GM21786 (cell line): ENCODE results near the gene RETREG1.
"Not testable (repeated sequence)": the region's sequence is repeated elsewhere in the genome, so short reads cannot be mapped to it uniquely, and the experiment has no call there.

Experiments
- ATAC-seq: cut with Tn5 transposase; IDR thresholded peaks from one replicate; pipeline ENCODE4 v1.9.1; 2021; ENCODE audit not compliant: unreplicated experiment

The RETREG1 gene

DNA sequence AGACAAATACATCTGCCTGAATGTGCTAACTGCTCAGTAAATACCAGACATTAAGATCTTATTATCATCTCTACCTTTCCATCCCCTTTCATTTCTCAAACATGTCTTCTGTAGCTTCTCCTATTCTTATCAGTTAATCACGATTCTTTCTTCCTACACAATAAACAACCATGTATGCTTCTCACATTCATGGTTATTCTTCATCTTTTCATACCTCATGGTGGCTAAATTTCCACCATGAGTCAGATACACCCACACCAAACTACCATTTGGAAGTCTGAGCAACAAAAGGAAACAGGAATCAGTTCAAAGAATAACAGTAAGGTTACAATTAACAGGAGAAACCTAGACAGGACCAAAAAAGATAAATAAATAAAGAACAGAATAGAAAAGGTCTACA, 158.9 kb downstream of the RETREG1 start:
- no peak for ATAC-seq

DNA sequence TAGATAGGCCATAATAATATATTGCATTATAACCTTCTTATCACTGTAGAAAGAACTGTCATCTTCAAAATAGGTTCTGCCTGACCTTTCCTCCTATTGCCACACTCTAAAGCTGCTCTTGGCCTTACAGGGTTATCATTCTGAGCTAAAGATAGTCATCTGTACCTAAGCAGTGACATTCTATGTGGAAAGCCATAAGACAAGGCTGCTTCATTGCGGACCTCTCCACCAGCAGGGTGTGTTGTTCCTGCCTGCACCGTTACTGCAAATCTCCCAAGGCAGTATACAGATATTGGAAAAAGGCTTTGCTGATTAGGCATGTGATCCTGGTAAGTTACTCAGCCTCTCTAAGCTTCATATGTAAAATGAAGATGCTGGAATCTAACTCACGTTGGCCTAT, 159.3 kb downstream of the RETREG1 start:
- no peak for ATAC-seq

DNA sequence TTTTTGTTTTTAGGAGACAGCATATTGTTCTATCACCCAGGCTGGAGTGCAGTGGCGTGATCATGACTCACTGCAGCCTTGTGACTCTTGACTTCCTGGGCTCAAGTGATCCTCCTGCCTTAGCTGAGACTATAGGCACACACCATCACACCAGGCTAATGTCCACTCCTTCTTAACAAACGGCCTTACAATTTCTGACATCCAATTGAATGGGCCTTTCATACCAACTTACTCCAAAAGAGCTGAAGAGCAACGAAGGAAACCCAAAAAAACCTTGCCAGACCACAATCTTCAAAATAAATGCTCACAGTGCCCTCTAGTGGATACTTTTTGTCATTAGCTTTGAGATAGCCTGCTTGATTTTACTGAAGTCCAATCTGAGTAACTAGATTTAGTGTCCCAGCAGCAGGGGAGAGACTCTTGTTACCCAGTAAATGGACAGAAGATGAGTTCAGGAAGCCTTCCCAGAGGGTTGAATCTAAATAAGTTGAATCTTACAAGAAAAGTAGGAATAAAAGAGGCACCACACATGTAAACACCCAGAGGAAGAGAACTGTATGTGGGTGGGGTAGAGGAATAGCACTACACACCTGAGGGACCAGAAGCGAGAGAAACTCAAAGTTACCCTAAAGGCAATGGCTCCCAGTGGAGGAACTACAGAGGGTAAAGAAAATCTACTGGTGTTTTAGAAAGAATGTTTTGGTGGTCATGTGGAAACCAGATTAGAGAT, 160.5 kb downstream of the RETREG1 start:
- peak; percentile 65 for ATAC-seq

DNA sequence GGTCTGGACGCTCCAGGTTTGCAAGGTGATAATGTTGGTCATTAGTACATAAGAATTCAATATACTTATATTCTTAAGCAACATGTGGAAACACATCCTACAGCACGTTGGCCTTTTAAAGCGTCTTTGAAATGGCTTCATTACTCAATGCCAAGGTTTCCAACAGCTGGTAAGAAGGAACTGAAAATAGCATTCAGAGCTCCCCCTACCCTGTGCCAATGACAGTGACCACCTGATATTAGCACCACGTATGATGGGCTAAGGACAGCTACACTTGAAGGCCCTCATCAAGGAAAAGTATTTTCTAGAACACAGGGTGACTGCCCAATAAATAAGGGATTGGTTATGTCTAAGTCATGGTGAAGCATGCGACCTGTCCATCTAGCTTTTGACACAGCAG, 161.1 kb downstream of the RETREG1 start:
- ATAC-seq = no peak

DNA sequence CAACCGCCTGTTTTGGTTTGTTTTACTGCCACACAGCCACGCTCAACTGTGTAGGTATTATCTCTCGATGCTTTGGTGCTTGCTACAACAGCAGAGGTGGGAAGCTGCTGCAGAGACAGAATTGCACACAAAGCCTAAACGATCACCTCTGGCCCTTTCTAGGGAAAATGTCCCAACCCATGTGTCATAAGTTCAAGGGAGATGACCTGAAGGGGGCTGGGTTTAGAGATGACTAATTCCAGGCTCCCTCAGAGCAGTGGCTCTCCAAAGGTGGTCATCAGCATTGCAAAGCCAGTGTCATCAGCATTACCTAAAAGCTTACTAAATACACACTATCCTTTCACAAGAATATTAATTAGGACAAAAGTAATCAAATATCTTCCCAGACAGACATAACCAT, 162.1 kb downstream of the RETREG1 start:
- no peak for ATAC-seq

DNA sequence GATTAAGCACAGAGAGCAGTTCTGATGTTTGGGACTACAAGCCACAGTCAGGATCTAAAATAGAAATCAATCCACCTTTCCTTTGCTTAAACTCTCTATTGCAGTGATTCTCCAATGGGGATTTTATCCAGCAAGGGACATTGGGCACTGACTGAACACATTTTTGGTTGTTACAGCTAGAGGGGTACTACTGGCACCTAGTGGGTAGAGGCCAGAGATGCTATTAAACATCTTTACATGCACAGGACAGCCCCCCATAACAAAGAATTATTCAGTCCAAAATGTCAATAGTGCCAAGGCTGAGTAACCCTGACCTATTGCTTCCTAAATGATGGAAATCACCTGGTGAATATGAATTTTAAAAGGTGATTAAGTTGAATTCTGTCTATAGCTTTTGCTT, 163.2 kb downstream of the RETREG1 start:
- no peak for ATAC-seq

DNA sequence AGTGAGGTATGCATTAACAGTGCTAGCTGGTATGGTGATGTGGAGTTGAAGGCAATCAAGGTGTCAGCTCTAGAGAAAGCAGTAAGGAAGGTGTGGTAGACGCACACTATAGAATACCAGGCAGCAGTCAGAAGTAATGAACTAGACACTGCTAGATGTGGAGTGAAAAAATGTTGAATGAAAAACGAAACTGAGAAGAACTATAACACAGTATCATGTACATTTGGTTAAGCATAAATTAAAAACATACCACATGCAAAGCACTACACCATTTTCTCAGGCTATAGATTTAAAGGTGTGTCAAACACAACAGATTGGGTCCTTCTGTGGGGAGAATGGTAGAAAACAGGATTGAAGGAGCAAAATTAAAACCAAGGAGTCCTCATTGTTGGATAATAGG, 166.6 kb downstream of the RETREG1 start:
- ATAC-seq = no peak

DNA sequence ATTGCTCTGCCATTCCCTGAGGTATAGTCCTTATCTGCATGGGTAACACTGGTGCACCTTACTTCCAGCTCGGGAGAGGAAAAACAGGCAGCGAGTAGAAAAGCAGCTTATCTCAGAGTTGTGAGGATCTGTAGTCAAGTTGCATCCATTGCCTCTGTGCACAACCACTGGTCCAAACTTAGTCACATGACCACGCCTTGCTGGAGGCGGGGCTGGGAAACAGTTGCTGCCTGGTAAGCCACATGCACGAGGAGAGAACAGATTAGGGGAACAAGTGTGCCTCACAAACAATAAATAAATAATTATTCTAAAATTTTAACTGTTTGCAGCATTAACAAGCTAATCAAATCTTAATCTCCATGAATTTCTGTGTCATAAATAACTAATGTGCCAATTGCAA, 169.8 kb downstream of the RETREG1 start:
- ATAC-seq = no peak

DNA sequence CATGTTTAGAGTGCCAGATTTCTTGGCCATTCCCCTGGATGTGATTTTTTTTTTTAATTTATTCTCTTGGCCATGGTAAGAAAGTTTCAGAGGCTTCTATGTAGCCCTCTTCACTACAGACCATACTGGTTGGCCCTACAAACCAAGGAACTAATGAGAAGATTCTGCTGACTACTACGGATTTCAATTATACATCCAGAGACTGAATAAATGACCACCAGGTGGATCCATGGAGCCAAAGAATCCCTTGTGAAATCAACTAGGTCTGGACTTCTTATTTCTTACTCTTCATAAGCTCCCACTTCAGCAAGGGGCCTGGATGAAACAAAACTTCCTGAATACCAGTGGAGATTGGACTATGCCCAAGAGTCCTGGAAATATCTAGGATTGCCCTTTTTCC, 178.8 kb downstream of the RETREG1 start:
- no peak for ATAC-seq

DNA sequence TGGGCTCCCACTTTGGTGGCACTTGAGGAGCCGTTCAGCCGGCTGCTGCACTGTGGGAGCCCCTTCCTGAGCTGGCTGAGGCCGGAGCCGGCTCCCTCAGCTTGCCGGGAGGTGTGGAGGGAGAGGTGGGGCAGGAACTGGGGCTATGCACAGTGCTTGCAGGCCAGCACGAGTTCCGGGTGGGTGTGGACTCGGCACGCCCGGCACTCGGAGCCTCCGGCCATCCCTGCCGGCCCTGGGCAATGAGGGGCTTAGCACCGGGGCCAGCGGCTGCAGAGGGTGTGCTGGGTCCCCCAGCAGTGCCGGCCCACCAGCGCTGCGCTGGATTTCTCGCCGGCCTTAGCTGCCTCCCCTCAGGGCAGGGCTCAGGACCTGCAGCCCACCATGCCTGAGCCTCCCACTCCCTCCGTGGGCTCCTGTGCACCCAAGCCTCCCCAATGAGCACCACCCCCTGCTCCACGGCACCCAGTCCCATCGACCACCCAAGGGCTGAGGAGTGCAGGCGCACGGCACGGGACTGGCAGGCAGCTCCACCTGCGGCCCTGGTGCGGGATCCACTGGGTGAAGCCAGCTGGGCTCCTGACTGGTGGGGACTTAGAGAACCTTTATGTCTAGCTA, 180.6 kb downstream of the RETREG1 start:
- ATAC-seq = not testable (repeated sequence)

DNA sequence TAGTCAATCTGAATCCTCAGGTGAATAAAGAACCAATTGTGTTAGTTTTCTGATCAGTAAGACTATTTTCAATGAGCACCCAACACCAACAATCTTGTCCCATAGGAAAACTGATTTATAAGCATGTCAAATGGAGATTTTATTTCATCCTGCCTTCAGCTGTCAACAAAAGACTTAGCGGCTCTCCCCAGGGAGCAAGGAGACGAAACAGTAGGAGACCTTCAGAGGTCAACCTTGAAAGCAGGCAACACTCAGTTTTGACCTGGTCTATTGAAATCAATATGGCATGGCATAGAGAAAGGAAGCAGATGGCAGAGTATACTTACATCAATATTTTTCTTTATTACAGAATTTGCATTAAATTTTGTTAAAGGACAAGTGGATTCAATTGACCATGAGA, 185.3 kb downstream of the RETREG1 start:
- no peak for ATAC-seq

DNA sequence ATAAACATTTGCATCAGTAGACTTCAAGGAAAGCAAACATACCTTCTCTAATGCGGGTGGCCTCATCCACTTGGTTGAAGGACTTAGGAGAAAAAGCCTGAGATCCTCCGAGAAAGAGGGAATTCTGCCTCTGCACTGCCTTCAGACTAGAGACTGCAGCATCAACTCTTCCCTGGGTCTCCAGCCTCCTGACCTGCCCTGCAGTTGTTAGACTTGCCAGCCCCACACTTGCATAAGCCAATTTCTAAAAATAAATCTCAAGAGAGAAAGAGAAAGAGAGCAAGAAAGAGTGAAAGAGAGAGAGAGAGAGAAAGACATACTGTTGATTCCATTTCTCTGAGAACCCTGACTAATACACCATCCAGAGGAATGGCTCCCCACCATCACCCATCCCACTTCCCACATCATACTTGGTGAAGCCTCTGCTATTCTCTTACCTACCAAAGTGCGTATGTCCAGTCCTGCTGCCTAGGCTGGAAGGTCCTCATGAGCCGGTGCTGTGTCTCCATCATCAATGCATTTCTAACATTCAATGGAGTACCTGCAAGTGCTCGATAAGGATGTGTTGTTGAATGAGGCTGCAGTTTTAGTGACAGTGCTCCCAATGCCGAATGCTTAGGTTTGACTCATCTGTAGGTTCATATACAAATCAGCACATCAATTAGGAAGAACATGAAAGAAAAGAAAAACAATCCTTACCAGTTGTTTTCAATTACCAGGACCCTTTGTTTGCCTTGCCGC, 186.3 kb downstream of the RETREG1 start:
- ATAC-seq = no peak

DNA sequence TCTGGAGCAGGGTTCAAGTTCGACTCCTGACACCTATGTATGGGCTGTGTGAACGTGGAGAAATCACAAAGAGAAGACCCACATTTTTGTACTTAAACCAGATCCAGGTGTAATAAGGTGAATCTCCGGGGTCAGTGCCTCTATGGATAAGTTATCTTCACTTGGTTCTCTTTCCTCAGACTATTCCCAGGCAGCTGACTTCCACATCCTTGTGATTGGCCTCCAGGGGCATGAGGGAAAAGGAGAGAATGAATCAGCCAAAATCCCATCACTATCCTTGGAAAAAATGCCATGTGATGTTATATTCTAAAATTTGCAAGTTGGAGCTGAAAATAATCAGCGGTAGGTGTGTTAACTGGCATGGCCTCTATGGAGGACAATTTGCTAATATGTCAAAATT, 188.4 kb downstream of the RETREG1 start:
- no peak for ATAC-seq

DNA sequence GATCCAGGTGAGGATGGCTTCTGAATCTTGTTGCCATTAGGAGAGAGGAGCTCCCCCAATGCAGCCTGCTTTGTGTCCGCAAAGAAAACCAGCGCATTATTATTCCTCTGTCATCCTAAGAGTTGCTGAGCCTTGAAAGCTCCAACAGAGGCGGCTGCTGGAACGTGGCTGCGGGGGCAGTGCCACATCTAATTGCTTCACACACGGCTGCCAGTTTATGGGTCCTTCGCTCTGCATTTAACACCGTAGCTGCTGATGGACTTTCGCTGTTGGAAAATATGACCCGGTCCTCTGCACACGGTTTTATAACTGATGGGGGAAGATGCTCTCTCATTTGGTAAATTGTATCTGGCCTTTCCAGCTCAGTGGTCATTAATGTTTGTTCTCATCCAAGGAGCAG, 189.2 kb downstream of the RETREG1 start:
- ATAC-seq = no peak
